Osteocyte (in vitro differentiated cells): Measurements from ENCODE around the gene CLEC17A. TPM values are rescaled to one million over a fixed set of nuclear protein-coding genes. Genes with fewer than 3 reads are reported as not detected.

ENCODE experiments used
- DNase-seq: peaks from one replicate; pipeline ENCODE4 v3.0.0; 2021; ENCODE audit warnings: mixed read lengths; ENCODE audit not compliant: unreplicated experiment; ENCODE audit errors: extremely low spot score
- H3K27ac Mint-ChIP-seq: one replicate; pipeline ENCODE4 v1.8.0; 2021; ENCODE audit warnings: mild to moderate bottlenecking, mixed read lengths; ENCODE audit not compliant: unreplicated experiment
- H3K27me3 Mint-ChIP-seq: one replicate; pipeline ENCODE4 v1.8.0; 2021; ENCODE audit warnings: mixed read lengths; ENCODE audit not compliant: unreplicated experiment
- H3K36me3 Mint-ChIP-seq: one replicate; pipeline ENCODE4 v1.8.0; 2021; ENCODE audit warnings: mixed read lengths; ENCODE audit not compliant: unreplicated experiment
- H3K4me1 Mint-ChIP-seq: one replicate; pipeline ENCODE4 v1.8.0; 2021; ENCODE audit warnings: mixed read lengths; ENCODE audit not compliant: unreplicated experiment
- H3K4me3 Mint-ChIP-seq: one replicate; pipeline ENCODE4 v1.8.0; 2021; ENCODE audit warnings: mild to moderate bottlenecking, moderate library complexity, mixed read lengths; ENCODE audit not compliant: unreplicated experiment
- H3K9me3 Mint-ChIP-seq: one replicate; pipeline ENCODE4 v1.8.0; 2021; ENCODE audit warnings: mixed read lengths; ENCODE audit not compliant: unreplicated experiment
- total RNA-seq: library from RNA; stranded (reverse); gene quantifications from 2 replicates; pipeline ENCODE4 v1.2.1, GENCODE V29; 2021
- TF ChIP-seq, protein P1 (sequence below): fragments of 200-600 bp; sonication (generic); IDR thresholded peaks from 2 replicates; pipeline ENCODE4 v1.5.0; 2021; ENCODE audit warnings: antibody characterized with exemption, mild to moderate bottlenecking, moderate library complexity

Gene CLEC17A
- total RNA-seq, 1 donor from 2014 or later, result not detected

DNA sequence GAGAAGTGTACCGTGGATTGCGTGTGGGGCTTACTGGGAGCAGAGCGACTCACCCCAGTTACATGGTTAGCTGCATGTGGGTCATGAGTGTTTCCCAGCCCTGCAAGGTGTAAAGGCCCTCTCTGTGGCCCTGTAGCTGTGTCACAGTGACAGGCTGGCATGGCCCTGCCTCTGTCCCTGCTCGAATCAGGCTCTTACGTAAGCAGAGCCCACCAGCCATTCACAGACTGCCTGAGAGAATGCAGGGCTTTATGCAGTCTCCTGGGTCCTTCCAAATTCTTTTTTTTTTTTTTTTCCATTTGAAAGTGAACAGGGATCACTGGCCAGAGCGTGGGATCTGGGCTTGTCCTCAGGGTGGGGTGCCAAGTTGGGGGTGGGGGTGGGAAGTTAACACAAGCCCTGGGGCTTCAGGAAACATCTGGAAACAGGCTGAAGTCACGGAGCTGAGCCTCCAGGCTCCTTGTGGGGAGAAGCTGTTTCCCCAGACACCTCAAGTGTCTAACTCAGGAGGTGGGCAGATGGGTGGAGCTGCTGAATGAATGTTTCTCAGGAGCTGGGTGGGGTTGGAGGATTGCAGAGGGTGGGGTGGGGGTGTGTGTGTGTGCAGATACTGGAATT, 40.1 kb upstream of the CLEC17A start:
- Mint-ChIP-seq H3K4me3 (no peak overlapping the region), H3K27ac (peak overlapping the region; percentile 89), H3K27me3 (no peaks in the 10 kb centered on the region), H3K4me1 (peaks cover 47% of the 10 kb centered on the region), H3K36me3 (no peaks in the 10 kb centered on the region), H3K9me3 (no peaks in the 10 kb centered on the region)
- DNase-seq, result no peak
- TF ChIP-seq, protein P1, sequence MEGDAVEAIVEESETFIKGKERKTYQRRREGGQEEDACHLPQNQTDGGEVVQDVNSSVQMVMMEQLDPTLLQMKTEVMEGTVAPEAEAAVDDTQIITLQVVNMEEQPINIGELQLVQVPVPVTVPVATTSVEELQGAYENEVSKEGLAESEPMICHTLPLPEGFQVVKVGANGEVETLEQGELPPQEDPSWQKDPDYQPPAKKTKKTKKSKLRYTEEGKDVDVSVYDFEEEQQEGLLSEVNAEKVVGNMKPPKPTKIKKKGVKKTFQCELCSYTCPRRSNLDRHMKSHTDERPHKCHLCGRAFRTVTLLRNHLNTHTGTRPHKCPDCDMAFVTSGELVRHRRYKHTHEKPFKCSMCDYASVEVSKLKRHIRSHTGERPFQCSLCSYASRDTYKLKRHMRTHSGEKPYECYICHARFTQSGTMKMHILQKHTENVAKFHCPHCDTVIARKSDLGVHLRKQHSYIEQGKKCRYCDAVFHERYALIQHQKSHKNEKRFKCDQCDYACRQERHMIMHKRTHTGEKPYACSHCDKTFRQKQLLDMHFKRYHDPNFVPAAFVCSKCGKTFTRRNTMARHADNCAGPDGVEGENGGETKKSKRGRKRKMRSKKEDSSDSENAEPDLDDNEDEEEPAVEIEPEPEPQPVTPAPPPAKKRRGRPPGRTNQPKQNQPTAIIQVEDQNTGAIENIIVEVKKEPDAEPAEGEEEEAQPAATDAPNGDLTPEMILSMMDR, result no peak

DNA sequence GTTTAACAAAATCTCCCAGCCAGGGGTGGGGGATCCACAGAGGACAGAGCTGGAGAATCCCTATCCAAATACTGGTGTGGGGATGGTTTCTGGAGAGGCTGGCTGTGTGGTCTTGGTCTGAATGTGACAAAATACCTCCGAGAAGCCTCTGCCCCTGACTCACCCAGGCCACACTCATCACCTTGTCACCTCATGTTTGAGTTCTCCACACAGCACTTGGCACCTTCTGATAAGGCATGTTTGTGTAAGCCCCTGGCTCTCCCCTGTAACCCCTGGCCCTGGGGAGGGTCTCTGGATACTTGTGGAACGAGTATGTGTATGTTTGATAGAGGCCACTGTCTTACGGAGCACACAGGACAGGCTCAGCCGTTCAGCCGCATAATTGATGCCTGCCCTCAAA, 38.8 kb upstream of the CLEC17A start:
- Mint-ChIP-seq H3K27me3 (no peaks in the 10 kb centered on the region), H3K4me3 (no peak overlapping the region), H3K27ac (peak overlapping the region; percentile 34), H3K9me3 (no peaks in the 10 kb centered on the region), H3K4me1 (peaks cover 47% of the 10 kb centered on the region), H3K36me3 (no peaks in the 10 kb centered on the region)
- no peak for DNase-seq
- TF ChIP-seq, protein P1, result no peak

DNA sequence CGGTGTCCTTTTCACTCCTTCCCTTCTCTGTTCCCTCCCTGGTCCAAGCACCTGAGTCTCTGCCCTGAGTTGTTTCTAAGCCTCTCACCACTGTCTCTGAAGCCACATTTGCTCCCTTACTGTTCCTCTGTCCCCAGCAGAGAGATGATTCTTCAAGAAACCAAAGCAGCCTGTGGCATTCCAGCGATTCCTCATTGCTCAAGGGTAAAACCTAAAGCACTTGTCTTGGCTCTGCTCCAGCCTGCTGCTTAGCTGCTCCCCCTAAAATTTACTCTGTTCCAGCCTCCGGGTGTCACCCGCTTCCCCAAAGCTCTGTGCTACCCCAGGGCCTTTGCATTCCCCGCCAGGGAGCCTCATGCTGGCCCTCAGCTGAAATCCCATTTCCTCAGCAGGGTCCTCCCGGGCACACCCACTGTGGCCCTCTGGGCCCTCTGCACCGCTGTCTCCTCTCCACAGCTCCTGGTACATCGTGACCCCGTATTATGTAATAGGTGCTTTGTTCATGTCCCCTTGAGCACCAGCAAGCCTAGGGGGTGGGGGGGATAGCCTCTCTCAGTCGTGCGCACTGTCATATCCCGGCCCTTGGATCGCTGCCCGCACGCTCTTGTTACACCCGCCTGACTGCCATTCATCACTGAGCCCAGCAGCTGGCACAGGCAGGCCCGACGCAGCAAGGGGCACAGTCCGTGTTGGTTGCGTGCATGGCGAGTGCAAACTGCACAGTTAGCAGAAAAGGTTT, 37.7 kb upstream of the CLEC17A start:
- TF ChIP-seq, protein P1, result no peak
- H3K4me1 Mint-ChIP-seq, result peaks cover 47% of the 10 kb centered on the region
- no peaks in the 10 kb centered on the region for H3K9me3 Mint-ChIP-seq
- H3K27ac Mint-ChIP-seq, result peak overlapping the region; percentile 79
- H3K27me3 Mint-ChIP-seq, result no peaks in the 10 kb centered on the region
- no peak overlapping the region for H3K4me3 Mint-ChIP-seq
- H3K36me3 Mint-ChIP-seq, result no peaks in the 10 kb centered on the region
- no peak for DNase-seq

DNA sequence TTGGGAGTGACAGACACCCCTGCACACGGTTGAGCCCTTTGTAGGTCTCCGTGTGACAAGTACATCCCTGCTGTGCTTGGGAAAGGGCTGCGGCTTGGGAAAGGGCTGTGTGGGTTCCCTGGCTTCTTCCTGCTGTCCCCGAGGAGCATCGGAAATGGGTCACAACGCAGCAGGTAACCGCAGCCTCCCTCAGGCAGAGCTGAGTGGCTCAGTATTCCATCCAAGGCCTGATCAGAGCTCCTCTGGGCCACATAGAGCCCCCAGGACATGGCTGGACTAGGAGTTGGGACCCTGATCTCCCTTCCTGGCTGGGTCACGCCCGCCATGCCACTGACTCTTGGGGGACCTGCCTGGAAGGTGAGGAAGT, 37.2 kb upstream of the CLEC17A start:
- no peak overlapping the region for H3K4me3 Mint-ChIP-seq
- H3K4me1 Mint-ChIP-seq, result peaks cover 49% of the 10 kb centered on the region
- no peaks in the 10 kb centered on the region for H3K36me3 Mint-ChIP-seq
- peak overlapping the region; percentile 67 for H3K27ac Mint-ChIP-seq
- H3K9me3 Mint-ChIP-seq, result no peaks in the 10 kb centered on the region
- DNase-seq, result no peak
- TF ChIP-seq, protein P1, result no peak
- no peaks in the 10 kb centered on the region for H3K27me3 Mint-ChIP-seq

DNA sequence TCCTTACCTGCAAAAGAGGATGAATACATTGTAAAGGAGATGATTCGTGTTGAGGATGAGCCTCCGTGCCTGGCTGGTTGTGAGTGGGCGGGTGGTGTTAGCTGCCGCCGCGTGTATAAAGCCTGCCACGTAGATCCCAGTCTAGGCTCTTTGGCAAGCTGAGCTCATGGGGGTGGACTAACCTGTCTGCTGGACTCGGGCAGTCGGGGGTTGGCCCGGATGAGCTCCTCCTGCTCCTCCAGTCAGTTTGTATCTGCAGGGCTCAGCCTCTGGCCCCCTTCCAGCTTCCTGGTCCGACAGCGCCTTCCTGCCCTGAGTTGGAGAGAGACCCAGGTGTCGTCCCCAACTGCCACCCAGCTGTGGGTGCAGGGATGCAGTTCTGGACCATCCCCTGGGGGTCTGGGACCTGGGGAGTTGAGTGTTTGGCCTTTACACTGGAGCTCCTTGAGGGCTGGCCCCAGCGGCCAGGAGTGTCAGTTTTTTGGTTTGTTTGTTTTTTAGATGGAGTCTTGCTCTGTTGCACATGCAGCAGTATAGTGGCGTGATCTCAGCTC, 32.6 kb upstream of the CLEC17A start:
- Mint-ChIP-seq H3K27ac (peak overlapping the region; percentile 31), H3K4me3 (no peak overlapping the region), H3K9me3 (no peaks in the 10 kb centered on the region), H3K27me3 (no peaks in the 10 kb centered on the region), H3K36me3 (no peaks in the 10 kb centered on the region), H3K4me1 (peaks cover 38% of the 10 kb centered on the region)
- DNase-seq, result no peak
- TF ChIP-seq, protein P1, result no peak
